Medulla oblongata (tissue), 1 donor: ENCODE results near the gene REEP2.
"Not testable (repeated sequence)": the region's sequence is repeated elsewhere in the genome, so short reads cannot be mapped to it uniquely, and the experiment has no call there.

Source experiments
- DNase-seq: peaks from one replicate; pipeline ENCODE4 v3.0.0-alpha.2; 2015; ENCODE audit errors: extremely low spot score

REEP2 gene

DNA sequence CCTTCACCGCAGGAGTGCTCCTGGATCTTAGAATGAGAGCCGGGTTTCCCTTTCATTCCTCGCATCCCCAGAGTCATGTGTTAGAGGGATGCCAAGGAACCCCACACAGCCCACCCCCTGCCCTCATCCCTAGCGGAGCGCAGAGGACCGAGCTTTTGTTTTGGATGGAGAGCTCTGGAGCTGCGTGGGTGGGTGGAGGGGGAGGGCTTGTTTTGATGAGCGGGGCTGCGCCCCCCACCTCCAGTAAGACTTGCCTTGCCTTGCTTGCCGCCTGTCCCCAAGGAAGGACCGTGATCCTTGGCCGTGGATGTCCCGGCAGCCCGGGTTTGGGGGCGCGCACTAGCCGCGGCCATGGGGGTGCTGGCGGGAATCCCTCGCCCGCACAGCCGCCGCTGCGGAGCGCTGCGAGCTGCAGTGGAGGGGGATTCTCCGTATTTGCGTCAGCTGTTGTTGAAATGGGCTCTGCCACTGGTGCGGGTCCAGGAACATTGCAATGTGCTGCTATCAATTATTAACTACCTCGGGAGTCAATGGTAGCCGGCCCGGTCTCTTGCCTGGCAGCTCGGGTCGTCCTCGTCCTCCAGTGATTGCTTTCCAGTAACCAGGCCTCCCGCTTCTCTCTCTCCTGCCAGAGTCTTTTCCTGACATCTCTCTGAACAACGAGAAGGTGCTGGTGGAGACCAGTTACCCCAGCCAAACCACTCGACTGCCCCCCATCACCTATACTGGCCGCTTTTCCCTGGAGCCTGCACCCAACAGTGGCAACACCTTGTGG is 27.5 kb downstream of the REEP2 start:
- DNase-seq, result no peak

DNA sequence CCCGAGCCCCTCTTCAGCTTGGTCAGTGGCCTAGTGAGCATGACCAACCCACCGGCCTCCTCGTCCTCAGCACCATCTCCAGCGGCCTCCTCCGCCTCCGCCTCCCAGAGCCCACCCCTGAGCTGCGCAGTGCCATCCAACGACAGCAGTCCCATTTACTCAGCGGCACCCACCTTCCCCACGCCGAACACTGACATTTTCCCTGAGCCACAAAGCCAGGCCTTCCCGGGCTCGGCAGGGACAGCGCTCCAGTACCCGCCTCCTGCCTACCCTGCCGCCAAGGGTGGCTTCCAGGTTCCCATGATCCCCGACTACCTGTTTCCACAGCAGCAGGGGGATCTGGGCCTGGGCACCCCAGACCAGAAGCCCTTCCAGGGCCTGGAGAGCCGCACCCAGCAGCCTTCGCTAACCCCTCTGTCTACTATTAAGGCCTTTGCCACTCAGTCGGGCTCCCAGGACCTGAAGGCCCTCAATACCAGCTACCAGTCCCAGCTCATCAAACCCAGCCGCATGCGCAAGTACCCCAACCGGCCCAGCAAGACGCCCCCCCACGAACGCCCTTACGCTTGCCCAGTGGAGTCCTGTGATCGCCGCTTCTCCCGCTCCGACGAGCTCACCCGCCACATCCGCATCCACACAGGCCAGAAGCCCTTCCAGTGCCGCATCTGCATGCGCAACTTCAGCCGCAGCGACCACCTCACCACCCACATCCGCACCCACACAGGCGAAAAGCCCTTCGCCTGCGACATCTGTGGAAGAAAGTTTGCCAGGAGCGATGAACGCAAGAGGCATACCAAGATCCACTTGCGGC is 28.2 kb downstream of the REEP2 start:
- no peak for DNase-seq

DNA sequence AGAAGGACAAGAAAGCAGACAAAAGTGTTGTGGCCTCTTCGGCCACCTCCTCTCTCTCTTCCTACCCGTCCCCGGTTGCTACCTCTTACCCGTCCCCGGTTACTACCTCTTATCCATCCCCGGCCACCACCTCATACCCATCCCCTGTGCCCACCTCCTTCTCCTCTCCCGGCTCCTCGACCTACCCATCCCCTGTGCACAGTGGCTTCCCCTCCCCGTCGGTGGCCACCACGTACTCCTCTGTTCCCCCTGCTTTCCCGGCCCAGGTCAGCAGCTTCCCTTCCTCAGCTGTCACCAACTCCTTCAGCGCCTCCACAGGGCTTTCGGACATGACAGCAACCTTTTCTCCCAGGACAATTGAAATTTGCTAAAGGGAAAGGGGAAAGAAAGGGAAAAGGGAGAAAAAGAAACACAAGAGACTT is 28.9 kb downstream of the REEP2 start:
- no peak for DNase-seq

DNA sequence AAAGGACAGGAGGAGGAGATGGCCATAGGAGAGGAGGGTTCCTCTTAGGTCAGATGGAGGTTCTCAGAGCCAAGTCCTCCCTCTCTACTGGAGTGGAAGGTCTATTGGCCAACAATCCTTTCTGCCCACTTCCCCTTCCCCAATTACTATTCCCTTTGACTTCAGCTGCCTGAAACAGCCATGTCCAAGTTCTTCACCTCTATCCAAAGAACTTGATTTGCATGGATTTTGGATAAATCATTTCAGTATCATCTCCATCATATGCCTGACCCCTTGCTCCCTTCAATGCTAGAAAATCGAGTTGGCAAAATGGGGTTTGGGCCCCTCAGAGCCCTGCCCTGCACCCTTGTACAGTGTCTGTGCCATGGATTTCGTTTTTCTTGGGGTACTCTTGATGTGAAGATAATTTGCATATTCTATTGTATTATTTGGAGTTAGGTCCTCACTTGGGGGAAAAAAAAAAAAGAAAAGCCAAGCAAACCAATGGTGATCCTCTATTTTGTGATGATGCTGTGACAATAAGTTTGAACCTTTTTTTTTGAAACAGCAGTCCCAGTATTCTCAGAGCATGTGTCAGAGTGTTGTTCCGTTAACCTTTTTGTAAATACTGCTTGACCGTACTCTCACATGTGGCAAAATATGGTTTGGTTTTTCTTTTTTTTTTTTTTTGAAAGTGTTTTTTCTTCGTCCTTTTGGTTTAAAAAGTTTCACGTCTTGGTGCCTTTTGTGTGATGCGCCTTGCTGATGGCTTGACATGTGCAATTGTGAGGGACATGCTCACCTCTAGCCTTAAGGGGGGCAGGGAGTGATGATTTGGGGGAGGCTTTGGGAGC is 29.5 kb downstream of the REEP2 start:
- DNase-seq, result no peak

- DNase-seq, result no peak
These were observed 30.2 kb downstream of the REEP2 start for GRCh38 chr5:138468966-138469539.

DNA sequence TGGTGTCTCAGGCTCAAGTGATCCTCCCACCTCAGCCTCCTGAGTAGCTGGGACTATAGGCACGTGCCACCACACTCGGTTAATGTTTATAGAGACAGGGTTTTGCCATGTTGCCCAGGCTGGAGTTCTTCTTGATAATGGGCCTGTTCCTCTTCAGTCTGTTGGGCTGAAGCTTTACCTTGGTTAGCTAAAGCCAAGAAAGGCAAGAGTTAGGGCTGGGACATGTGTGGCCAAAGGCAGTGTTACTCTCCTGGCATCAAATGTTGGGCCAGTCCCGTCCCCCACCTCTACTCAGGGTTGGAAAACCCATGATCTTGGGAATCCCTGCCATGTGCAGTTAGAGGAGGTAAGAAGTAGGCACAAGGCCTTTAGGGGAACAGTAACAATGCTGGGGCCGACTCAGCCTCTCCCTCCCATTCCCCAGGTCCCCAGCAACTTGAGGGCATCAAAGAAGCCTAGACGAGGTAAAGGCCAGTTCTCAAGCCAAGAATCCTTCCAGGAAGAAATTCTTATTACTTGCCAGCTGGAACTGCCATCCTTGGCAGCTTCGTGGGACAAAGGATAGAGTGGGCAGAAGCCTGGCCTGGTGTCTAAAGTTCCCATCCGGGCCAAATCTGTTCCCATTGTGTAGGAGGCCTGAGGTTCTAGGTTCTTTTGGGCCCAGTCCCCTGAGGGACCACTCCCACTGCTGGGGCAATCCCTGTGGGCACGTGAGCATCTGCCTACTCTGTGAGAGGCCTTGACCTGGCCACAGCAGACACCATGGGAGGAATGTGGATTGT is 30.9 kb downstream of the REEP2 start:
- DNase-seq, result no peak

- no peak for DNase-seq
These were observed 31.6 kb downstream of the REEP2 start for GRCh38 chr5:138470322-138471051.

GRCh38 chr5:138471052-138471361 is 32.1 kb downstream of the REEP2 start:
- no peak for DNase-seq

DNA sequence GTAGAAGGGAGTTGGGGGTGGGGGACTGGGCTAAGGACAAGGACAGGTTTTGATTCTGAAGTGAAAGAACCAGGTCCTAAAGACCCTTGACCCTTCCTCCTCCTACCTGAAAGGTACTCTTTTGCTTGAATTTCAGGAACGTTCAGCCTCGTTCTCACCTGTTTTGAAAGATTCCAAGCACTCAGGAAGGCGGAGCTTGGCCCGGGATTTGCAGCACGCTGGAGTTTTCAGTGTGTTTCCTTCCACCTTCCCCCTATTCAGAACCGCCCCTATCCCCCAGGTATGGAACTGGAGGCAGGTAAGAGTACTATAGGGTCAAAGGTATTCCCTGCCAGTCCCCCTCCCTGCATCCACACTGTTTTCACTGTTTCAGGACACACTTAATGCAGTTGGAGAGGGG is 33.5 kb downstream of the REEP2 start:
- DNase-seq, result no peak

DNA sequence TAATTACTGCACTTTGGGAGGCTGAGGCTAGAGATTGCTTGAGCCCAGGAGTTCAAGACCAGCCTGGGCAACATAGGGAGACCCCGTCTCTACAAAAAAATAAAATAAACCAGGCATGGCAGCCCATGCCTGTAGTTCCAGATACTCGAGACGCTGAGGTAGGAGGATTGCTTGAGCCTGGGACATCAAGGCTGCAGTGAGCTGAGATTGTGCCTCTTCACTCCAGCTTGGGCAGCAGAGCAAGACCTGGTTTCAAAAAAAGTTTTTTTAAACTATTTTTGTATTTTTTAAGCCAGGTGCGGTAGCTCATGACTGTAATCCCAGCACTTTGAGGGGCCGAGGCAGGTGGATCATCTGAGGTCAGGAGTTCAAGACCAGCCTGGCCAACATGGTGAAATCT is 34.3 kb downstream of the REEP2 start:
- not testable (repeated sequence) for DNase-seq

DNA sequence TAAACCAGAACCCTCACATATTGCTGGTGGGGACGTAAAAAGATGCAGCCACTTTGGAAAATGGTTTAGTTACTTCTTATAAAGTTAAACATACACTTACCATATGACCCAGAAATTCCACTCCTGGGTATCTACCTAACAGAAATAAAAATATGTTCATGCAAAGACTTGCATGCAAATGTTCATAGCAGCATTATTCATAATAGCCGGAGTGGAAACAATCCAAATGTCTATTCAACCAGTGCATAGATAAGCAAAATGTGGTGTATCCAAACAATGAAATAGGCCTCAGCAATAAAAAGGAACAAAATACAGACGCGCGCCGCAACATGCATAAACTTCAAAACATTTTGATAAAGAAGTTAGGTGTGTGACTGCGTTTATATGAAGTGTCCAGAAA is 38.1 kb downstream of the REEP2 start:
- DNase-seq, result no peak

DNA sequence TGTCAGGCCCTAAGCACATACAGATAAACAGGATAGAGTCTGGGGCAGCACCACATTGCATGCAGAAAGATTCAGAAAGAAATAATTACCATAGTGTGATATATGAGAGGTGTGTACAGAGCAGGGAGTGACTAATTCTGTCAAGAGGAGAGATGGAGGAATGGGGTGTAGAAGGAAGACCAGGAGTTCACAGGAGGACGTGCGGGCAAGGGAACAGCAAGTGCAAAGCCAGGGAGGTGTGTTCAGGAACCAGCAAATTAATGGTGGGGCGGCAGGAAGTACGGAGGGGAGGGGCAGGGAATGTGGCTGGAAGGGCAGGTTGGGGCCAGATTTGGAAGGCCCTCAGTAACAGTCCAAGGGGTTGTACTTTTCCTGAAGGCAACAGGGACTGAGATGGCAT is 43.8 kb downstream of the REEP2 start:
- no peak for DNase-seq

DNA sequence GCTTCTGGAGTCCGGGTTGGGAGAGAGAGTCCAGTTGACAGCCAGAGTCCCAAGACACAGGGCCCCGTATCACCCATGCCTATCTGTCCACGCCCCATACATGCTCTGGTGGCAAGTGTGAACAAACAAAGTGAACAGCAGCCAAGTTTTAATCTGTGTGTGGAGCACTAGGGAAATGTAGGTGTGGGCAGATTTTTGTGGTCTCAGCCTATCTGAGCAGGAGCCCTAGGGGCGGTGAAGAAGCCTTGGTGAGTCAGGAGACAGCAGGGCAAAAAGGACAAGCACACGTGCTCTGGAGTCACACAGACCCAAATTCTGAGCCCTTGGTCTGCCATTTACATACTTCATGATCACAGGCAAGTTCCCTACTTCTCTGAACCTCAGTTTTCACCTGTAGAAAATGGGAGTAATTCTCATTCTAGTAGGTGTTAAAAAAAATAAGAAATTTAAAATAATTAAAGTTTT is 49.7 kb downstream of the REEP2 start:
- DNase-seq, result no peak

DNA sequence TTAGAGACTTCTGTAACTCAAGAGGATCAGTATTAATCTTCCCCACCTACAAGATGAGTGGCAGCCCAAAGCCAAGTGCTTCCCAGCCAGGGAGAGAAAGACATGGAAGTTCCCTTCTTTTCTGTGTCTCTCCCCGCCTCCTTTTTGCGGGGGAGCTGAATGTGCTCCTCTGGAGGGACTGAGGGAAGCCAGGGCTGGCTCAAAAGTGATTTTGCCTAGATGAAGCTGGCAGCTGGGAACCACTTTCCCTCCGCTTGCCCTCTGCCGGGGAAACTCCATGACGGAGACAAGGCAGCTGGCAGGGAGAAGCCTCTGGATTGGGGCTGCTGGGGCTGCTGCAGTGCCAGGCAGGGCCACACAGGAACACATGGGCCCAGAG is 50.8 kb downstream of the REEP2 start:
- peak; percentile 76 for DNase-seq

DNA sequence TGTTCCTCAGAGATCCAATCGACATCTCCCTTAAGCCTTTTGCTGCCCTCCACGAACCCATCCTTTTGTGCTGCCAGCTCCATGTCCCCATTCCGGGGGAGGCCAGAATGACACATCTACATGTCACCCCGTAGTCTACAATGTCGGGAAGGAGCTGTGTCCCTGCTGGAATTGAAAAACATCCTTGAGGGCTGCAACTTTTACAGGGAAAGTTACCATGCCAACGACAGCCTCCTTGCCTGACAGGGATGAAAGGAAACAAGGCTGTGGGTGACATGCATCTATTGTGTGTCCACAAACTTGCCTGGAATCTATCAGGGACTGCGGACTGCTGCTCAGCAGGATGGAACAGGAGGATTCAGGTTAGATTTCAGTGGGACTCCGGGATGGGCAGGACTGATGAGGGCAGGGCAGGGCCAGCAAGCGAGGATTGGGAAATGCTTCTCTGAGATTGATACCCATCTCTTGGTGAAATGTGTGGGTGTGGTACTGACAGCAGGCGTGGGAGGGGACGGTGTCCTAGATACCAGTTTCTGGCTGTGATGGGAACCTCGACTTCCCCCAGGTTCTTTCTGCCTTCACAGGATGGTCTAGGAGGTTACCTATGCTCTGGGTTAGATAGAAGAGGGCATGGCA is 51.9 kb downstream of the REEP2 start:
- DNase-seq, result no peak

DNA sequence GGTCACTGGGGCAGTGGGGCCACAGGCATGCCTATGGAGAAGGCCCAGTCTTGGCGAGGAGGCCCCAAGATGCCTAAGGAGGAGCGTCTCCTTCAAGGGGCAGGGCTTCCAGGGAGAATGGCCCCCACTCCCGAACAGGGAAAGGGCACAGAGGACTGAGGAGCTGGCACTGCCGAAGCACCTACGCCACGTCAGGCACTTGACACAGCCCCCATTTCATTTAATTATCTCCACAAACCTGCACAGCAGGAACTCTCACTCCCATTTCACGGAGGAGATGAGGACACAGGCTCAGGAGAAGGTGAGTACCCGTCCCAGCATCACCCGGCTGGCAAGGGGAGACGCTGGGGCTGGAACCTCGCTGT is 52.4 kb downstream of the REEP2 start:
- no peak for DNase-seq

- peak; percentile 95 for DNase-seq
These were observed 53.1 kb downstream of the REEP2 start for GRCh38 chr5:138491669-138492559.

DNA sequence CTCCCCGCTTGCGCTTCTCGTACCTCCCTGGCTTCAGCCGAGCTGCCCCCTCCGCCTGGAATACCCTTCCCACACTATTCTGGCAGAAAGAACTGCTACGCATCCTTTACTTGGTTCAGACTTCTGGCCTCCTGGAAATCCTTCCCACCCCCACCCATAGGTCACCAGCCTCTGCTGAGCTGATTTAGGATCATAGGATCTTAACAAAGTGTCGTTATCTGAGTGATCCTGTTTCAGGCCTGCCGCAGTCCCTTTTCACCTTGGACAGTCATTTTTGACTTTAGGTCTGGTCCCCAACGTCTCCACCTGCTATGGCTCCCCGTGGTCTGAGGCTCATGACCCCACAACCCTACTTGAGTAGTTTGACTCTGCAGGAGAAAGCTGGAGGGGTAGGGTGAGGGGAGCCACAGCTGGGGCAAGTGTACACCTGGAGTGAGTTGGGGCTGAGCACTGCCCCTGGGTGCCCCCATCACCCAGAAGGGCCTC is 53.7 kb downstream of the REEP2 start:
- no peak for DNase-seq

DNA sequence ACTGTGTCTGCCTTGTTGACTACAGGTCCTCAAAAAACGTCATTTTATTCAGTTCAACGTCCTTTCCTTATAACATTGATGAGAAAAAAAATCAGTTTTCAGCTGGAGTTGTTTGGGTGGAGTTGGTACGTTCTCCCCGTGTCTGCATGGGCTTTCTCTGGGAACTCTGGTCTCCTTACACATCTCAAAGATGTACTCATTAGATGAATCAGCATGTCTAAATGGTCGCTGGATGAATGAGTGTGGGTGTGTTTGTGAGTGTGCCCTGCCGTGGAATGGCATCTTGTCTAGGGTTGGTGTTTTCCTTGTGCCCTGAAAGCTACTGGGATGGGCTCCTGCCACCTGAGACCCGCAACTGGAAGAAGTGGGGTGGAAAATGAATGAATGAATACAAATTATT is 56.5 kb downstream of the REEP2 start:
- DNase-seq, result no peak
